Measurements from ENCODE around the gene UTF1. TPM values are rescaled to one million over a fixed set of nuclear protein-coding genes. Genes with fewer than 3 reads are reported as not detected.

The UTF1 gene
- total RNA-seq, 3 donors from 2014 or later: not detected

DNA sequence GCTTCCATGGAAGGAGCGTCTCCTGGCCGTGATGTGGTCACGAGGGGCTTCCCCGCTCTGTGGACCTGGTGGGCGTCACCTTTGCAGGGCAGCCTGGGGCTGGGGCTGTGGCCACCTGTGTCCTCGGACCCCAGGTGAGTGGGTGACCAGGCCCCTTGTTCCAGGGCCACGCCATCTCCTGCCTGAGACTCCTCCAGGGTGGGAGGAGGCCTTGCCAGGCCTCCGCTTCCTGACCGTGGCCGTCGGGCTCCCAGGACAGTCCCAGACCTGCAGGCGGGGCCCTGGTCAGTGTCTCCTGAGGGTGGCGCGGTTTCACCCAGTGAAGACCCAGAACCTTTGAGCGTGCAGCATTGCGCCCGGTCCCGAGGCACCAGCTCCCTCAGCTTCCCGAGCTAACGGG, 20.4 kb upstream of the UTF1 start:
- intact Hi-C loops (cut with DNase I; ENCODE audit: low total_unique reads): no loop called here
- H3K27me3 ChIP-seq: peaks cover 0 to 15% of the 10 kb centered on the region in 2 donors
- peaks cover 0 to 4% of the 10 kb centered on the region in 2 donors for H3K9me3 ChIP-seq
- H3K27ac ChIP-seq: no peak overlapping the region
- no peak overlapping the region for H3K4me3 ChIP-seq
- DNase-seq (ENCODE audit: low spot score in 2 of 2): no peak
- no peaks in the 10 kb centered on the region for H3K36me3 ChIP-seq
- TF ChIP-seq POLR2A (IDR thresholded peaks at IDR 0.05): no peak
- TF ChIP-seq, protein P1, sequence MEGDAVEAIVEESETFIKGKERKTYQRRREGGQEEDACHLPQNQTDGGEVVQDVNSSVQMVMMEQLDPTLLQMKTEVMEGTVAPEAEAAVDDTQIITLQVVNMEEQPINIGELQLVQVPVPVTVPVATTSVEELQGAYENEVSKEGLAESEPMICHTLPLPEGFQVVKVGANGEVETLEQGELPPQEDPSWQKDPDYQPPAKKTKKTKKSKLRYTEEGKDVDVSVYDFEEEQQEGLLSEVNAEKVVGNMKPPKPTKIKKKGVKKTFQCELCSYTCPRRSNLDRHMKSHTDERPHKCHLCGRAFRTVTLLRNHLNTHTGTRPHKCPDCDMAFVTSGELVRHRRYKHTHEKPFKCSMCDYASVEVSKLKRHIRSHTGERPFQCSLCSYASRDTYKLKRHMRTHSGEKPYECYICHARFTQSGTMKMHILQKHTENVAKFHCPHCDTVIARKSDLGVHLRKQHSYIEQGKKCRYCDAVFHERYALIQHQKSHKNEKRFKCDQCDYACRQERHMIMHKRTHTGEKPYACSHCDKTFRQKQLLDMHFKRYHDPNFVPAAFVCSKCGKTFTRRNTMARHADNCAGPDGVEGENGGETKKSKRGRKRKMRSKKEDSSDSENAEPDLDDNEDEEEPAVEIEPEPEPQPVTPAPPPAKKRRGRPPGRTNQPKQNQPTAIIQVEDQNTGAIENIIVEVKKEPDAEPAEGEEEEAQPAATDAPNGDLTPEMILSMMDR (IDR thresholded peaks at IDR 0.05): no peak
- no peak for TF ChIP-seq POLR2AphosphoS5 (IDR thresholded peaks at IDR 0.05)
- no peaks in the 10 kb centered on the region for H3K4me1 ChIP-seq

- TF ChIP-seq, protein P1 (IDR thresholded peaks at IDR 0.05): no peak
- no peak for TF ChIP-seq POLR2A (IDR thresholded peaks at IDR 0.05)
- no peak for TF ChIP-seq POLR2AphosphoS5 (IDR thresholded peaks at IDR 0.05)
- Histone ChIP-seq H3K4me3 (no peak overlapping the region), H3K27ac (no peak overlapping the region), H3K9me3 (peaks cover 0 to 4% of the 10 kb centered on the region in 2 donors), H3K4me1 (no peaks in the 10 kb centered on the region), H3K36me3 (no peaks in the 10 kb centered on the region), H3K27me3 (peaks cover 0 to 24% of the 10 kb centered on the region in 2 donors)
- intact Hi-C loops (cut with DNase I; ENCODE audit: low total_unique reads): no loop called here
- DNase-seq (ENCODE audit: low spot score in 2 of 2): no peak
Observed at GRCh38 chr10:133210398-133211140, 19.4 kb upstream of the UTF1 start.

GRCh38 chr10:133211141-133211830, 18.7 kb upstream of the UTF1 start:
- Histone ChIP-seq H3K27ac (no peak overlapping the region), H3K4me1 (no peaks in the 10 kb centered on the region), H3K4me3 (no peak overlapping the region), H3K36me3 (no peaks in the 10 kb centered on the region), H3K9me3 (peaks cover 0 to 4% of the 10 kb centered on the region in 2 donors), H3K27me3 (peaks cover 0 to 23% of the 10 kb centered on the region in 2 donors)
- intact Hi-C loops (cut with DNase I; ENCODE audit: low total_unique reads): no loop called here
- TF ChIP-seq POLR2AphosphoS5 (IDR thresholded peaks at IDR 0.05) (no peak), POLR2A (IDR thresholded peaks at IDR 0.05) (no peak)
- TF ChIP-seq, protein P1 (IDR thresholded peaks at IDR 0.05): no peak
- no peak for DNase-seq (ENCODE audit: low spot score in 2 of 2)

DNA sequence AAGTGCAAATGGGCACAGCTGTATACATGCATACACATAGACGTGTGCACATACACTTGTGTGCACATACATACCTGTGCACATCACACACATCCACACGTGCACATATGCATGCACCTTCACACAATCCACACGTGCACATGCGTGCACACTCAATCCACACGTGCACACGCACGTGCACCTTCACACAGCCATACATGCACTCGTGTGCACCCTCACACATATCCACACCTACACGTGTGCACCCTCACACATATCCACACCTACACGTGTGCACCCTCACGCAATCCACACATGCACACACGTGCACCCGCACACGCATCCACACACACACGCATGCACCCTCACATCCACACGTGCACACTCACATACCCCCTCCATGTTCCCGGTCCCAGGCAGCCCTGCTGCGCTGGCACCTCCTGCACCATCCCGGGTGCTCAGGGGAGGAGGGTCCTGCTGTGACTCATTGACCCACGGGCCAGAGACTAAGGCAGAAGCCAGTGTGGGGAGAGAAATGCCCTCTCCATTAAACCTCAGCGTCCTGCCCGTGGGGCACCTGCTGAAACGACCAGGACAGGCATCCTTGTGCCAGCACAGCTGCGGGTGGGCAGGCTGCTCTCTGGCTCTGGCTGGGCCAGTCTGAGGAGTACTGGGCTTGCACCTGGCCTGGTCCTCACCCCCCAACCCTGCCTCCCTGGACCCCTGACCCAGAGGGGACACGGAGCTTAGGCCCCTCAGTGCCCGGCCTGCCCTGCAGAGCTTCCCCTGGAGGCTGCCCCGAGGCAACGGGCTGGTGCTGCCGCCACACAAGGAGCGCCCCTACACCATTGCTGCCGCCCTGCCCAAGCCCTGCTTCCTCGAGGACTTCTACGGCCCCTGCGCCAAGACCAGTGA, 17.8 kb upstream of the UTF1 start:
- H3K4me3 ChIP-seq: no peak overlapping the region
- TF ChIP-seq, protein P1 (IDR thresholded peaks at IDR 0.05): no peak
- no peak for TF ChIP-seq POLR2A (IDR thresholded peaks at IDR 0.05)
- no peak for TF ChIP-seq POLR2AphosphoS5 (IDR thresholded peaks at IDR 0.05)
- intact Hi-C loops (cut with DNase I; ENCODE audit: low total_unique reads): no loop called here
- H3K36me3 ChIP-seq: no peaks in the 10 kb centered on the region
- no peaks in the 10 kb centered on the region for H3K4me1 ChIP-seq
- DNase-seq (ENCODE audit: low spot score in 2 of 2): no peak
- peaks cover 0 to 22% of the 10 kb centered on the region in 2 donors for H3K27me3 ChIP-seq
- peaks cover 0 to 4% of the 10 kb centered on the region in 2 donors for H3K9me3 ChIP-seq
- H3K27ac ChIP-seq: no peak overlapping the region
